Caco-2 (cell line): ENCODE results near the gene NQO1. TPM values are rescaled to one million over a fixed set of nuclear protein-coding genes. Genes with fewer than 3 reads are reported as not detected.

Source experiments
- BruUV-seq: library from RNA; stranded (reverse); fragments of 400-500 nt; replicated peaks from 2 replicates; lab custom pipeline; 2021; lab: Mats Ljungman, UMichigan
- CTCF ChIA-PET: fragments of 300-600 bp; sonication (Branson Sonifier 250); formaldehyde crosslinking; loops from one replicate; lab custom pipeline; 2022; ENCODE audit warnings: antibody characterized with exemption; lab: Charles Lee
- POLR2A ChIA-PET: fragments of 300-600 bp; sonication (Branson Sonifier 250); formaldehyde crosslinking; loops from one replicate; lab custom pipeline; 2022; ENCODE audit warnings: antibody characterized with exemption; lab: Charles Lee
- DNase-seq, 2 experiments: peaks; one replicate each; pipeline versions ENCODE4 v3.0.0 to v3.0.0-alpha.2; 2020 to 2022
- H3K27me3 ChIP-seq: replicated peaks from 2 replicates; pipeline ENCODE4 v1.6.0; 2011; ENCODE audit warnings: low read length; ENCODE audit not compliant: control insufficient read depth, insufficient read depth
- H3K36me3 ChIP-seq: 2 replicates; pipeline ENCODE4 v1.5.1; 2011; ENCODE audit warnings: low read length; ENCODE audit not compliant: control insufficient read depth, insufficient read depth
- H3K4me1 ChIP-seq: fragments of 250-450 bp; sonication (Bioruptor Pico); 2 replicates; pipeline ENCODE4 v1.5.1; 2020; ENCODE audit warnings: mild to moderate bottlenecking
- H3K4me3 ChIP-seq: 2 replicates; pipeline ENCODE4 v1.5.1; 2011; ENCODE audit warnings: low read depth, mild to moderate bottlenecking, control low read depth, low read length
- H3K9me3 ChIP-seq: fragments of 250-450 bp; sonication (Bioruptor Pico); 2 replicates; pipeline ENCODE4 v1.5.1; 2020; ENCODE audit warnings: mild to moderate bottlenecking, moderate library complexity
- H3K27ac Mint-ChIP-seq: one replicate; pipeline ENCODE4 v1.8.0; 2022; ENCODE audit warnings: mixed read lengths; ENCODE audit not compliant: unreplicated experiment
- H3K27me3 Mint-ChIP-seq: one replicate; pipeline ENCODE4 v1.8.0; 2022; ENCODE audit warnings: mixed read lengths; ENCODE audit not compliant: insufficient read depth, unreplicated experiment
- H3K36me3 Mint-ChIP-seq: one replicate; pipeline ENCODE4 v1.8.0; 2022; ENCODE audit warnings: mild to moderate bottlenecking, mixed read lengths; ENCODE audit not compliant: insufficient read depth, unreplicated experiment
- H3K4me1 Mint-ChIP-seq: one replicate; pipeline ENCODE4 v1.8.0; 2022; ENCODE audit warnings: low read depth, mixed read lengths; ENCODE audit not compliant: unreplicated experiment
- H3K4me3 Mint-ChIP-seq: one replicate; pipeline ENCODE4 v1.8.0; 2022; ENCODE audit warnings: mild to moderate bottlenecking, moderate library complexity, mixed read lengths; ENCODE audit not compliant: unreplicated experiment
- H3K9me3 Mint-ChIP-seq: one replicate; pipeline ENCODE4 v1.8.0; 2022; ENCODE audit warnings: mixed read lengths; ENCODE audit not compliant: unreplicated experiment
- CTCF ChIP-seq, 2 experiments: fragments of 200-600 bp in 1 of 2; IDR thresholded peaks; 1 replicate in 1 of 2; 2 replicates in 1 of 2; pipeline versions ENCODE4 v1.5.1 to v1.8.0; 2011 to 2022; ENCODE audit warnings: antibody characterized with exemption in 1 of 2, control low read depth in 1 of 2, inconsistent platforms in 1 of 2, low read depth in 1 of 2, low read length in 1 of 2, mild to moderate bottlenecking in 1 of 2, moderate library complexity in 1 of 2; ENCODE audit not compliant: insufficient read depth in 1 of 2, severe bottlenecking in 1 of 2, unreplicated experiment in 1 of 2
- intact Hi-C: fragments of 100-400 bp; cut with micrococcal nuclease; formaldehyde crosslinking; loops from one replicate; pipeline ENCODE4 v1.10.0; 2022; ENCODE audit not compliant: unreplicated experiment
- total RNA-seq: library from RNA; stranded (reverse); gene quantifications from 2 replicates; pipeline ENCODE4 v1.2.3, GENCODE V29; 2022

The NQO1 gene
- total RNA-seq, 1 experiment from 2014 or later = 119 TPM

GRCh38 chr16:69718111-69718764, 8.1 kb downstream of the NQO1 start:
- Histone ChIP-seq H3K36me3 (peaks cover 4% of the 10 kb centered on the region), H3K4me3 (no peak overlapping the region), H3K4me1 (peaks cover 10% of the 10 kb centered on the region), H3K9me3 (no peaks in the 10 kb centered on the region), H3K27me3 (no peaks in the 10 kb centered on the region)
- no peak for TF ChIP-seq CTCF (IDR thresholded peaks at IDR 0.05; ENCODE audit: insufficient read depth in 1 of 2, low read depth in 1 of 2, low read length in 1 of 2, severe bottlenecking in 1 of 2, unreplicated experiment in 1 of 2)
- H3K27me3 Mint-ChIP-seq = no peaks in the 10 kb centered on the region
- H3K4me3 Mint-ChIP-seq = no peak overlapping the region
- ChIA-PET CTCF (no interaction called here), POLR2A (no interaction called here)
- DNase-seq = peak in 1 of 2 experiments; percentile 16
- BruUV-seq = no TSS peak
- no peak overlapping the region for H3K27ac Mint-ChIP-seq
- no peaks in the 10 kb centered on the region for H3K4me1 Mint-ChIP-seq
- intact Hi-C loops = no loop called here
- peaks cover 80% of the 10 kb centered on the region for H3K36me3 Mint-ChIP-seq
- H3K9me3 Mint-ChIP-seq = no peaks in the 10 kb centered on the region

GRCh38 chr16:69717066-69717465, 9.3 kb downstream of the NQO1 start:
- no TSS peak for BruUV-seq
- peak in 1 of 2 experiments; percentile 22 for DNase-seq
- peaks cover 83% of the 10 kb centered on the region for H3K36me3 Mint-ChIP-seq
- H3K9me3 Mint-ChIP-seq = no peaks in the 10 kb centered on the region
- H3K4me3 Mint-ChIP-seq = no peak overlapping the region
- Histone ChIP-seq H3K27me3 (no peaks in the 10 kb centered on the region), H3K4me1 (no peaks in the 10 kb centered on the region), H3K36me3 (peaks cover 4% of the 10 kb centered on the region), H3K9me3 (no peaks in the 10 kb centered on the region), H3K4me3 (no peak overlapping the region)
- CTCF ChIA-PET = no interaction called here
- POLR2A ChIA-PET = no interaction called here
- no peak for TF ChIP-seq CTCF (IDR thresholded peaks at IDR 0.05; ENCODE audit: insufficient read depth in 1 of 2, low read depth in 1 of 2, low read length in 1 of 2, severe bottlenecking in 1 of 2, unreplicated experiment in 1 of 2)
- H3K4me1 Mint-ChIP-seq = no peaks in the 10 kb centered on the region
- no peaks in the 10 kb centered on the region for H3K27me3 Mint-ChIP-seq
- intact Hi-C loops = no loop called here
- no peak overlapping the region for H3K27ac Mint-ChIP-seq

GRCh38 chr16:69712914-69713581, 13.3 kb downstream of the NQO1 start:
- H3K4me1 ChIP-seq = no peaks in the 10 kb centered on the region
- H3K4me3 ChIP-seq = no peak overlapping the region
- ChIA-PET CTCF (interaction anchor here (0.6 to 1.4 kb wide), 2 partner anchors 42 to 144 kb away, joined by 3 to 5 read pairs; partner anchors contain the start of gene NOB1), POLR2A (interaction anchor here (0.5 kb wide), 1 partner anchor 21 kb away, joined by 9 read pairs; no protein-coding TSS in a partner anchor)
- H3K9me3 ChIP-seq = no peaks in the 10 kb centered on the region
- Mint-ChIP-seq H3K27me3 (no peaks in the 10 kb centered on the region), H3K27ac (no peak overlapping the region), H3K36me3 (peaks cover 91% of the 10 kb centered on the region), H3K4me3 (no peak overlapping the region), H3K4me1 (peaks cover 1% of the 10 kb centered on the region), H3K9me3 (no peaks in the 10 kb centered on the region)
- H3K27me3 ChIP-seq = no peaks in the 10 kb centered on the region
- BruUV-seq = no TSS peak
- no peak for TF ChIP-seq CTCF (IDR thresholded peaks at IDR 0.05; ENCODE audit: insufficient read depth in 1 of 2, low read depth in 1 of 2, low read length in 1 of 2, severe bottlenecking in 1 of 2, unreplicated experiment in 1 of 2)
- peaks cover 8% of the 10 kb centered on the region for H3K36me3 ChIP-seq
- no peak for DNase-seq
- intact Hi-C loops = no loop called here
